HUDEP-2 (cell line): ENCODE results near the gene RAB11FIP3.
"Not testable (repeated sequence)": the region's sequence is repeated elsewhere in the genome, so short reads cannot be mapped to it uniquely, and the experiment has no call there.

Experiments used
- DNase-seq, 76 experiments: peaks; one replicate each; lab custom pipeline; 2025; ENCODE audit not compliant: unreplicated experiment in 76 of 76; lab: John Stamatoyannopoulos, UW

The RAB11FIP3 gene

GRCh38 chr16:483341-484075 lies 58.1 kb downstream of the RAB11FIP3 start:
- peak in 27 of 76 experiments; percentile 10 to 52 (median 33) for DNase-seq

GRCh38 chr16:489606-490005 lies 64.2 kb downstream of the RAB11FIP3 start:
- no peak for DNase-seq

- no peak for DNase-seq
These were observed 65.3 kb downstream of the RAB11FIP3 start for GRCh38 chr16:490768-491167.

- DNase-seq, result no peak
These were observed 65.9 kb downstream of the RAB11FIP3 start for GRCh38 chr16:491220-491919.

- no peak for DNase-seq
These were observed 66.9 kb downstream of the RAB11FIP3 start for GRCh38 chr16:492211-492875.

GRCh38 chr16:494676-495075 lies 69.2 kb downstream of the RAB11FIP3 start:
- not testable (repeated sequence) for DNase-seq

- peak in 45 of 76 experiments; percentile 8 to 71 (median 43) for DNase-seq
These were observed 69.8 kb downstream of the RAB11FIP3 start for GRCh38 chr16:495127-495748.

GRCh38 chr16:496097-496886 lies 70.8 kb downstream of the RAB11FIP3 start:
- no peak for DNase-seq

- no peak for DNase-seq
These were observed 71.8 kb downstream of the RAB11FIP3 start for GRCh38 chr16:497258-497657.

GRCh38 chr16:499924-500323 lies 74.5 kb downstream of the RAB11FIP3 start:
- DNase-seq, result no peak

- no peak for DNase-seq
These were observed 75.3 kb downstream of the RAB11FIP3 start for GRCh38 chr16:500709-501108.

- DNase-seq, result no peak
These were observed 76.9 kb downstream of the RAB11FIP3 start for GRCh38 chr16:502179-502943.

GRCh38 chr16:503150-504071 lies 78.0 kb downstream of the RAB11FIP3 start:
- DNase-seq, result no peak

GRCh38 chr16:505479-506245 lies 80.2 kb downstream of the RAB11FIP3 start:
- DNase-seq, result no peak

- no peak for DNase-seq
These were observed 80.7 kb downstream of the RAB11FIP3 start for GRCh38 chr16:506246-506546.

- not testable (repeated sequence) for DNase-seq
These were observed 82.1 kb downstream of the RAB11FIP3 start for GRCh38 chr16:507527-507926.

GRCh38 chr16:507996-508395 lies 82.5 kb downstream of the RAB11FIP3 start:
- DNase-seq, result no peak
